GM23248 (cell line): ENCODE measurements around the gene GRID2. TPM values are rescaled to one million over a fixed set of nuclear protein-coding genes. Genes with fewer than 3 reads are reported as not detected.
A peak's percentile ranks its signal among the peaks of the same experiment; 100 is the strongest.

Experiments used
- DNase-seq: peaks from one replicate; pipeline ENCODE4 v3.0.0-alpha.2; 2015
- H2AFZ ChIP-seq: fragments of 200-600 bp; sonication (generic); 2 replicates; pipeline ENCODE4 v1.6.1; 2016; ENCODE audit warnings: antibody characterized with exemption
- H3F3A ChIP-seq: fragments of 200-600 bp; sonication (generic); 2 replicates; pipeline ENCODE4 v1.6.1; 2016; ENCODE audit warnings: mild to moderate bottlenecking, antibody characterized with exemption, mixed run types; ENCODE audit not compliant: insufficient read depth
- H3K27ac ChIP-seq: fragments of 200-600 bp; sonication (generic); 2 replicates; pipeline ENCODE4 v1.5.1; 2016; ENCODE audit warnings: mild to moderate bottlenecking
- H3K27me3 ChIP-seq: fragments of 200-600 bp; sonication (generic); replicated peaks from 2 replicates; pipeline ENCODE4 v1.6.1; 2016; ENCODE audit warnings: mild to moderate bottlenecking; ENCODE audit not compliant: insufficient read depth
- H3K36me3 ChIP-seq: fragments of 200-600 bp; sonication (generic); 2 replicates; pipeline ENCODE4 v1.6.1; 2016; ENCODE audit warnings: low read depth, mild to moderate bottlenecking
- H3K4me1 ChIP-seq: fragments of 200-600 bp; sonication (generic); 2 replicates; pipeline ENCODE4 v1.6.1; 2016; ENCODE audit warnings: mild to moderate bottlenecking; ENCODE audit not compliant: insufficient read depth
- H3K4me2 ChIP-seq: fragments of 200-600 bp; sonication (generic); one replicate; pipeline ENCODE4 v1.6.1; 2016; ENCODE audit warnings: mild to moderate bottlenecking; ENCODE audit not compliant: unreplicated experiment
- H3K4me3 ChIP-seq: fragments of 200-600 bp; sonication (generic); 2 replicates; pipeline ENCODE4 v1.5.1; 2016; ENCODE audit warnings: mild to moderate bottlenecking
- H3K79me2 ChIP-seq: fragments of 200-600 bp; sonication (generic); 2 replicates; pipeline ENCODE4 v1.6.1; 2016; ENCODE audit warnings: mild to moderate bottlenecking; ENCODE audit not compliant: insufficient read depth
- H3K9ac ChIP-seq: fragments of 200-600 bp; sonication (generic); 2 replicates; pipeline ENCODE4 v1.6.1; 2016; ENCODE audit warnings: mild to moderate bottlenecking
- H3K9me2 ChIP-seq: fragments of 200-600 bp; sonication (generic); 2 replicates; pipeline ENCODE4 v1.6.1; 2016; ENCODE audit warnings: mixed run types, mild to moderate bottlenecking, moderate library complexity; ENCODE audit not compliant: insufficient read depth
- H3K9me3 ChIP-seq: fragments of 200-600 bp; sonication (generic); one replicate; pipeline ENCODE4 v1.6.1; 2017; ENCODE audit warnings: low read depth
- H4K20me1 ChIP-seq: fragments of 200-600 bp; sonication (generic); 2 replicates; pipeline ENCODE4 v1.6.0; 2016; ENCODE audit not compliant: insufficient read depth
- EZH2 ChIP-seq: fragments of 200-600 bp; sonication (generic); IDR thresholded peaks from 2 replicates; pipeline ENCODE4 v1.6.1; 2018; ENCODE audit warnings: antibody characterized with exemption, mild to moderate bottlenecking; ENCODE audit not compliant: insufficient read depth, poor library complexity, severe bottlenecking
- EZH2phosphoT487 ChIP-seq: fragments of 200-600 bp; sonication (generic); IDR thresholded peaks from 2 replicates; pipeline ENCODE4 v1.6.1; 2018; ENCODE audit warnings: antibody characterized with exemption, moderate library complexity, mild to moderate bottlenecking, low read depth; ENCODE audit not compliant: insufficient read depth
- WGBS, 2 experiments: methylation state at CpG; one replicate each; pipeline ENCODE4 v1.1.6; 2015 to 2017; ENCODE audit warnings: low lambda C conversion rate in 2 of 2, low coverage in 1 of 2; ENCODE audit errors: missing lambda C conversion rate in 2 of 2; 5-methylcytosine and 5-hydroxymethylcytosine counted together
- in situ Hi-C: fragments of 300-500 bp; cut with MboI; formaldehyde crosslinking; loops from 2 replicates; pipeline ENCODE4 v1.15.0; 2020
- polyA plus RNA-seq: library from polyadenylated mRNA; unstranded; fragments of >200 nt; fragmentation: Nextera tagmentation; extraction: Ambion mirVana; gene quantifications from 2 replicates; pipeline ENCODE4 v1.2.1, GENCODE V29; 2016
- total RNA-seq: library from RNA; depleted of rRNA; stranded (reverse); fragments of >200 nt; shearing (Covaris generic); gene quantifications from 2 replicates; pipeline ENCODE4 v1.2.3, GENCODE V29; 2014

GRID2 gene
- total and polyA plus RNA-seq, 2 experiments from 2014 or later, result not detected

DNA sequence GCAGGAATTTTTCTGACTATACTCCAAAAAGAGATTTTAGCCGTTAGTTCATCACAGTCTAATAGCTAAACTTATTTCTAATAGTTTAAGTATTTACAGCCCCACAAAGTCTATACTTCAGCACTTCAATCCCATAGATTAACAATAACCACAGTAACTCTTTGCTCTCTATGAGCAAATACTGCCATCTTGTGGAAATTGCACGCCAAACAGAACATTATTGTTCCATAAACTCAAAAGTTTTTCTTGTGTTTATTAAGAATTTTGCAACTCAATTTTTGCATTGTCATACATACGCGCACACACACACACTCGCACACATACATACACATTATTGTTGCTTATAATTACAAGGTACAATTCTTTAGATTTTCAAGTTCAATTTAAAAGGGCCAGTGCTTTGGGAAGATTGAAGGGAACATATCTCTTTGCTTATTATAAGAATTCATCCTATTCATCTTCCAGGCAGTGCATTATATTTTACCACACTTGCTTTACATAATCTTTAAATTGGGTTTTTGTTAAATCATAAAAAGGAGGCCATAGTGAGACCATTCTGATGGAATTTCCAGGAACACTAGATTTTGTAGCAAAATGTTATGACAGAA is 1461.0 kb downstream of the GRID2 start:
- Histone ChIP-seq H3K4me3 (no peak overlapping the region), H3K27ac (no peak overlapping the region), H4K20me1 (no peaks in the 10 kb centered on the region), H3K9me3 (no peaks in the 10 kb centered on the region), H3K36me3 (no peaks in the 10 kb centered on the region), H3K4me1 (no peaks in the 10 kb centered on the region), H3K4me2 (no peak overlapping the region), H3K27me3 (no peaks in the 10 kb centered on the region), H3K9ac (no peak overlapping the region), H3K9me2 (no peaks in the 10 kb centered on the region), H3K79me2 (no peaks in the 10 kb centered on the region), H2AFZ (no peak overlapping the region), H3F3A (no peaks in the 10 kb centered on the region)
- DNase-seq, result peak; percentile 58
- TF ChIP-seq EZH2phosphoT487, result no peak
- TF ChIP-seq EZH2, result no peak
- 1% methylated on average over 5 of the region's 5 CpGs for WGBS, 2 experiments
- in situ Hi-C loops, result no loop called here

DNA sequence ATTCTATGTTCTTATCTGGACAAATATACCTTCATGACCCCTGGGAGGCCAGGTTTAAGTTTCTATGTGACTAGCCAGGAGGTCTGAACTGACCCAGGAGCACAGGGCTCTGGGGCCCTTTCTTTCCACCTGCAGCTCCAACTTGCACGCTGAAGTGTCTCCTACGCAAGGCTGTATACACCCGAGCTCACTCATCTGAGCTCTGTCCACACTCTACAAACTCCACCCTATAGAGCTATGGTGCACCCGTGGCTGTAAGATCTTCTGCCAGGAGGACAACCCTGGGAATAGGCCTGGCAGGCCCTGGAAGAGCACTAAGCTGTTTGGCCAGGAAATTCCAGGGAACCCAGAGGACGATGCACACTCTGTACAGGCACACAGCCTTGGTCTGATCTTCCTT is 1464.2 kb downstream of the GRID2 start:
- no peak overlapping the region for H3K4me2 ChIP-seq
- no peaks in the 10 kb centered on the region for H3K9me3 ChIP-seq
- H3K9ac ChIP-seq, result no peak overlapping the region
- in situ Hi-C loops, result no loop called here
- no peaks in the 10 kb centered on the region for H3K9me2 ChIP-seq
- no peaks in the 10 kb centered on the region for H3K27me3 ChIP-seq
- no peaks in the 10 kb centered on the region for H3K36me3 ChIP-seq
- H3K4me1 ChIP-seq, result no peaks in the 10 kb centered on the region
- H2AFZ ChIP-seq, result no peak overlapping the region
- no peak for DNase-seq
- no peaks in the 10 kb centered on the region for H3F3A ChIP-seq
- 36 to 40% methylated on average over 5 of the region's 5 CpGs for WGBS, 2 experiments
- H3K79me2 ChIP-seq, result no peaks in the 10 kb centered on the region
- H3K4me3 ChIP-seq, result no peak overlapping the region
- no peak overlapping the region for H3K27ac ChIP-seq
- TF ChIP-seq EZH2, result no peak
- TF ChIP-seq EZH2phosphoT487, result no peak
- no peaks in the 10 kb centered on the region for H4K20me1 ChIP-seq

DNA sequence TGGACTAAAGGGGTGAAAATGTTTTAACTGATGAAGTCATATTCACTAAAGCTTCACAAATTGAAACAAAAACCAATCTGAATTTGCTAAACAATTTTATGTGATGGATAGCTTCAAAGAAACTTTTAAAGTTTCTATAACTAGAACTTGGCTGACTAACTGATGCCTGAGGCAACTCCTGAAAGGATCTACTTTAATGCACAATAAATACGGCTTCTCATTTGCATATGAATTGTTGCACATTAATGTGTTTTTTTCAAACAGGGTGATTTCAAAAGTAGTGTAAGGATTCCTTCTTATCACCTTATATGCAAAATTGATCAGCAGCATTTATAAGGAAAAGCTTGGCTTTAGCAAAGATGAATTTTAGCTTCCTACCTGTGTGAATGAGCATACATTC is 1466.4 kb downstream of the GRID2 start:
- Histone ChIP-seq H3K9me2 (no peaks in the 10 kb centered on the region), H3K79me2 (no peaks in the 10 kb centered on the region), H3K27ac (no peak overlapping the region), H3K4me2 (no peak overlapping the region), H3K36me3 (no peaks in the 10 kb centered on the region), H3K9me3 (no peaks in the 10 kb centered on the region), H2AFZ (no peak overlapping the region), H3K9ac (no peak overlapping the region), H3K4me1 (no peaks in the 10 kb centered on the region), H3K27me3 (no peaks in the 10 kb centered on the region), H3F3A (no peaks in the 10 kb centered on the region), H3K4me3 (no peak overlapping the region), H4K20me1 (no peaks in the 10 kb centered on the region)
- in situ Hi-C loops, result no loop called here
- 34 to 38% methylated on average over 1 of the region's 1 CpG for WGBS, 2 experiments
- DNase-seq, result no peak
- TF ChIP-seq EZH2 (no peak), EZH2phosphoT487 (no peak)

DNA sequence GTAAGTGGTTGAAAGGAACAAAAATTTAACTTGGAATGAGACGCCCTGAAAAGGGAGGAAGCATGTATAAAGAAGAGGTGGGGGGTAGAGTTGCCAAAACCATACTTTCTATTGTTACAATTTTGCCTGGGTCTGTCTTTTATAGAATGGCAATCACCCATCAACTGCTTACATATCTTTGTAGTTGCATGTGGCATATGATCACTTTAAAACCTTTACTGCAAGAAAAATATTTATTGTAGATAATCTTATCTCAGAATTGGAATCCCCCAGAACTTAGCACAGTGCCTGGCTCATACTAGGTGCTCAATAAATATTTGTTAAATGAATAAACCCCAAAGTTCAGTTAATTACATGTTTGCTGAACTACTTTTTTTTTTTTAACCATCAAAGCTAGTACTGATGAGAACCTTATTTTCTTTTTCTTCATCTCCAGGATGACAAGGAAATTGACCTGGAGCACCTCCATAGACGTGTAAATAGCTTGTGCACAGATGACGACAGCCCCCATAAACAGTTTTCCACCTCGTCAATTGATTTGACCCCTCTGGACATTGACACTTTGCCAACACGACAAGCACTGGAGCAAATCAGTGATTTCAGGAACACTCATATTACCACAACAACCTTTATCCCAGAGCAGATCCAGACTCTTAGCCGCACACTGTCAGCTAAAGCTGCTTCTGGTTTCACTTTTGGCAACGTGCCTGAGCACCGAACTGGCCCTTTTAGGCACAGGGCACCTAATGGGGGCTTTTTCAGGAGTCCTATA is 1468.1 kb downstream of the GRID2 start:
- no peaks in the 10 kb centered on the region for H3K27me3 ChIP-seq
- H3K79me2 ChIP-seq, result no peaks in the 10 kb centered on the region
- in situ Hi-C loops, result no loop called here
- no peaks in the 10 kb centered on the region for H3K36me3 ChIP-seq
- H4K20me1 ChIP-seq, result no peaks in the 10 kb centered on the region
- no peaks in the 10 kb centered on the region for H3F3A ChIP-seq
- no peak overlapping the region for H2AFZ ChIP-seq
- no peak overlapping the region for H3K27ac ChIP-seq
- no peak for DNase-seq
- TF ChIP-seq EZH2, result no peak
- no peak for TF ChIP-seq EZH2phosphoT487
- no peaks in the 10 kb centered on the region for H3K4me1 ChIP-seq
- WGBS, 2 experiments, result 29 to 34% methylated on average over 8 of the region's 8 CpGs
- no peak overlapping the region for H3K4me3 ChIP-seq
- H3K9me3 ChIP-seq, result no peaks in the 10 kb centered on the region
- no peak overlapping the region for H3K9ac ChIP-seq
- no peak overlapping the region for H3K4me2 ChIP-seq
- H3K9me2 ChIP-seq, result no peaks in the 10 kb centered on the region
